Ectodermal cell (in vitro differentiated cells): ENCODE results near the gene HOXD11.

Source experiments
- H3K27ac ChIP-seq: 2 replicates; pipeline ENCODE4 v1.7.0; 2013; ENCODE audit warnings: mild to moderate bottlenecking, low read depth, low read length; ENCODE audit not compliant: insufficient read depth, poor library complexity, severe bottlenecking
- H3K27me3 ChIP-seq: 2 replicates; pipeline ENCODE4 v1.7.0; 2013; ENCODE audit warnings: mild to moderate bottlenecking, low read length; ENCODE audit not compliant: insufficient read depth, control insufficient read depth, poor library complexity, severe bottlenecking
- H3K36me3 ChIP-seq: one replicate; pipeline ENCODE4 v1.7.0; 2013; ENCODE audit warnings: low read length; ENCODE audit not compliant: control insufficient read depth, insufficient read depth
- H3K4me1 ChIP-seq: one replicate; pipeline ENCODE4 v1.7.0; 2013; ENCODE audit warnings: low read length; ENCODE audit not compliant: control insufficient read depth, insufficient read depth
- H3K4me3 ChIP-seq: 2 replicates; pipeline ENCODE4 v1.7.0; 2013; ENCODE audit warnings: low read depth, low read length, control low read depth; ENCODE audit not compliant: insufficient read depth
- H3K9me3 ChIP-seq: 2 replicates; pipeline ENCODE4 v1.7.0; 2013; ENCODE audit warnings: mild to moderate bottlenecking, low read length, moderate library complexity; ENCODE audit not compliant: control insufficient read depth
- WGBS, 2 experiments: methylation state at CpG; one replicate each; pipeline ENCODE4 v1.1.7; 2013; ENCODE audit warnings: missing lambda C conversion rate in 2 of 2; 5-methylcytosine and 5-hydroxymethylcytosine counted together

The HOXD11 gene

DNA sequence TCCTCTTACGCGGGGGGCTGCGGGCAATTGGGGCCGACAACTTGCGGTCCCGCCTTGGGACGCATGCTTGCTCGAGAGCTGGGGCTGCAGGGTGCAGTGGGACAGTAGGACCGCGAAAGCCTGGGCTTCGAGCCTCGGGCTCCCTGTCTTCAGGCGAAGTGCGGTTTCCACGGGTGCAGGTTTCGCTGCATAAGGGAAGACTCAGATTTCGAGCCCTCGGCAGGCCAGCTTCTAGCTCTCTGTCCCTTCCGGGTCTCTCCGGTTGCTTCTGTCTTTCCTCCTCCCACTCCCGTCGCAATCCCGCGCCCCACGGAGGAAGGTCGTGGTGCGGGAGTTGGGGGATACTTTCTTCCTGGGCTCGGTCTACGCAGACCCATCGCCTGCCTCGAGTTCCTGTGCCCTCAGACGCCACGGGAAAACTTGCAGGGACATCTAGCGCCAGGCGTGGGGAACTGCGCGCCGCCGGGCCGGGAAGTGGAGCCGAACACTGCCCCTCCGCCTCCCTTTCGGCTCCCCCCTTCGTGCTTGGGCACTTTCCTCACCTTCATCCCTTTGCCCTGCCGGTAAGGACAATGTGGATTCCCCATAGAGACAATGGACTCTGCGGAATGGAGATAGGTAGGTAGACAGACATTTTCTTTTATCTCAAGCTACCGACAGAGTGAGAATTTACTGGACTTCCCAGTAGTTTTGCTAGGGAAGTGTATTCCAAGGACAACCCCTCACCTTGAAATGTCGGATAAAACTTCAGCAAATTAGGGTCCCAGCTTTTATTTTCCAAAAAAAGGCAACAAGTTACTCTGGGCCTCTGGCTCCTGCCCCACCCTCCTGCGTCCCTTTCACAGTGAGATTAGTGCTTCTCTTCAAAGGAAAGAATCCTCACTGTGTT lies 18.8 kb upstream of the HOXD11 start:
- Histone ChIP-seq H3K9me3 (no peaks in the 10 kb centered on the region), H3K4me1 (peaks cover 5% of the 10 kb centered on the region), H3K36me3 (no peaks in the 10 kb centered on the region), H3K4me3 (peak overlapping the region; percentile 28), H3K27ac (no peak overlapping the region), H3K27me3 (peaks cover 100% of the 10 kb centered on the region)
- WGBS, 2 experiments, result 1% methylated on average over 49 of the region's 49 CpGs

DNA sequence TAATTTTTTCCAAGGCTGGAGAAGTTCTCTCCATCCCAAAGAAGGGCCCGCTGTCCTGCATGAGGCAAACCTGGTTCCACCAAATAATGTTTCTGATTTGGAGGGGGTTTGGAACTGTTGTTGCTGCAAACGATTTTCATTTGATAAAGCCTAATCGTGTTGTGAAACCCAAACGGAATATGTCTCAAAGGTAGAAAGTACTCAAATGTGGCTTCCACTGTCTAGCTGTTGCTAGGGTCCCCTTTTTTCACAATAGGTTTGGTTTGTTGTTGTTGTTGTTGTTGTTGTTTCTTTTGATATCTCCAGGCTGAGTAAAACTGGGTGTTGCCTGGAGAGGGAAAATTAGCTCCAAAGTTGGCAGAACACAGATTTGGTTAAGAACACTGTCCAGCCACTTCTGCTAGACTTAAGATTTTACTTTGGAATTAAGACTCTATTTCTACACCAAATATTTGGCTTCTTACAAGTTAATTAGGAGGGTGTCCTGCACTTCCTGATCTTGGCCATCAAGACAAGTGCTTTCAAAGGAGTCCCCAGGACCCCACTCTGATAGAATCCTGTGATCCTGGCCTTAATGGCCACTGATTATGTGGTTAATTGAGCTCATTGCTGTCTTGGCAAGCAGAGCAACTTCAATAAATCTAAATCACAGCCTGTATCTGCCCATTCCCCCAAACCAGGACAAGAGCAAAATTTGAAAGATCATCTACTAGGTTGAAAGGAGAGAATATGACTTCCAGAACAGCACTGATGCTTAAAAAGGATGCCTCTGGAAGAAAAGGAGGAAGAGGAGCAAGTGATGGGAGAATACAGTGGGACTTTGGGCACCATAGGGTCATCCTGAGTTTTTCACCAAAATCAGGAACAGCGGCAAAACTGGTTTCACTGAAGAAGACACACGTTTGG lies 17.9 kb upstream of the HOXD11 start:
- Histone ChIP-seq H3K4me1 (peaks cover 5% of the 10 kb centered on the region), H3K27me3 (peaks cover 100% of the 10 kb centered on the region), H3K36me3 (no peaks in the 10 kb centered on the region), H3K9me3 (no peaks in the 10 kb centered on the region), H3K4me3 (no peak overlapping the region), H3K27ac (no peak overlapping the region)
- 10 to 11% methylated on average over 6 of the region's 6 CpGs for WGBS, 2 experiments

DNA sequence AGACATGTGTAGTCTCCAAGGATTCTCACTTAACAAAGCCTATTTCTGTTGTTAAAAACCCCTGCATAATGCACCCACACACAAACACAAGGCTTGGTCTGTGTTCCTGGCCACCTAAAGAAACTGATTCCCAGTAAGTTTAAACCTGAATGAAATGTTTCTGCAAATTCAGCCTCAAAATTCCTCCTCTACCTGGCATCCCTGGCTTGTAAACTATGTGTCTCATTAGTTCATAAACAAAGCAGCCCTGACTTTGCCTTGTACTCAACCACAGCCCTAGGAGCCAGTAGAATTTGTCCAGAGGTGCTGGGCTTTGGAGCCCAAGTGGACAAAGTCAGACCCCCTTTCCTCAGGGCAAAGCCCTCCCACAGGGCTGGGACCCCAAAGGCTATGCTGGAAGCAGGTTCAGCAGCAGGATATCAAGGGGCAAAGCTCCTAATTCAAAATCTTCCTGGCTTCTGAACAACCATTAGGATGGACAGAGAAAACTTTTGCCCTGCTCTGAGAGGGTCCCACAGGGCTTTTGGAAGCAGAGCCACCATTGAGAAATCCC lies 17.2 kb upstream of the HOXD11 start:
- Histone ChIP-seq H3K27ac (no peak overlapping the region), H3K27me3 (peaks cover 100% of the 10 kb centered on the region)

DNA sequence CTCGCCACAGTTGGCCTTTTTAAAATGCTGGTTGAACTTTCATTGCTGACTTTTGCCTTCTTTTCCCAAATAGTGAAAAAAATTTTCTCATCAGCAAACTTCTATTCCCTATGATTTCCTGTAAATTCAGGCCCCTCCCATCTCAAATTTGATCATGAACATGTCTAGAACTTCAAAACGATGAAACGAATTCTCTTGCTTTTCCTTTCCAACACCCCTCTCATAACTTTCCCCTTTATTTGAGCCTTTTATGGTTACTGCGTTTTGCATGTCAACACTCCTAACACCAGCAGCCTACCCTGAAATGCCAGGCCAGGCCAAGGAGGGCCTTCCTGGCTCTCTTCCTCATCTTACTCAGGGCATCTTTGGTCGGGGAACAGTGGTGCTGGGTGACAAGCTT lies 16.2 kb upstream of the HOXD11 start:
- Histone ChIP-seq H3K27me3 (peaks cover 100% of the 10 kb centered on the region), H3K27ac (no peak overlapping the region), H3K4me1 (peaks cover 5% of the 10 kb centered on the region), H3K36me3 (no peaks in the 10 kb centered on the region), H3K9me3 (no peaks in the 10 kb centered on the region), H3K4me3 (no peak overlapping the region)
- WGBS, 2 experiments, result 13 to 21% methylated on average over 5 of the region's 5 CpGs

More for the DNA sequence above, 17.2 kb upstream of the HOXD11 start:
- Histone ChIP-seq H3K4me3 (no peak overlapping the region), H3K4me1 (peaks cover 5% of the 10 kb centered on the region), H3K36me3 (no peaks in the 10 kb centered on the region), H3K9me3 (no peaks in the 10 kb centered on the region)

DNA sequence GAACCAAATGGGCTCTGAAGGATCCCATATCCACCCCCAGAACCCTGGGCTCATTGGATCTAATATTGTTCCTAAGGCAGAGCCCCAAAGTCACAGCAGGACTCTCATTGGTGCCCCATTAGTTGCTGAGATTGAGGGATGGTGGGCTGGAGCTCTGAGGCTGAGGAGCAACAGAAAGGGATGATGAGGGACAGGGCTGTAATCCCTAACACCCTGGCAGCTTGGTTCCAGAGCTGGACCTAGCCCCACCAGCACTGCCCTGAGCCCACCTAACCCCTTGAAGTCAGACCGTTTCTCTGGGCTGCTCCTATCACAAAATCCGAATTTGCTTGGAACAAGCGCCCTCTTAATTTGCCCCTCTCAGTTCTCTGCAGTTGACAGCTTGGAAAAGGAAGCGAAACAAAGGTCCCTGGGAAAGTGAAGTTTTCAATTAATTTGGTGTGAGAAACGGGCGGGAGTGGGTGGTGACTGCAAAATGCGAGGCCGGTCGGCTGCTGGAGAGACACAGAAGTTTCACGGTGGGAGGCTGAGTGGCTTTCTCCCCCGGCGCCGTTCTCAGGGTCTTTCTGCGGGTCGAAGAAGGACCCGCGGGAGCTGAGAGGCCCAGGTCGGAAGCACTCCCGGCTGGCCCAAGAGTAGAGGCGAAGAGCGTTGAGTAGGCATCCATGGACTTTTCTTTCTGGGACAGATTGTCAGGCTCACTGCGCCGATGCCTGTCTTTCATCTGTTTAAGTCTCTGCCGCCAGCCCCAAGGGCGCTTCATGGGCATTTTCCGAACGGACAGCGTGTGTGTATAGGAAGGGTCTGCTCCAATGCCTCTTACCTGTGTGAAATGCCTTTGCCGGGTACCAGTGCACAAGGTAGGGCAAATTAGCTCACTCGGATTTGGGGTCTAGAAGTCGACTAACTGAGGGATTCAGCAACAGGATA lies 15.5 kb upstream of the HOXD11 start:
- H3K4me1 ChIP-seq, result peaks cover 5% of the 10 kb centered on the region
- H3K27me3 ChIP-seq, result peaks cover 100% of the 10 kb centered on the region
- no peaks in the 10 kb centered on the region for H3K36me3 ChIP-seq
- no peaks in the 10 kb centered on the region for H3K9me3 ChIP-seq
- no peak overlapping the region for H3K27ac ChIP-seq
- H3K4me3 ChIP-seq, result no peak overlapping the region
- WGBS, 2 experiments, result 3 to 4% methylated on average over 31 of the region's 31 CpGs

DNA sequence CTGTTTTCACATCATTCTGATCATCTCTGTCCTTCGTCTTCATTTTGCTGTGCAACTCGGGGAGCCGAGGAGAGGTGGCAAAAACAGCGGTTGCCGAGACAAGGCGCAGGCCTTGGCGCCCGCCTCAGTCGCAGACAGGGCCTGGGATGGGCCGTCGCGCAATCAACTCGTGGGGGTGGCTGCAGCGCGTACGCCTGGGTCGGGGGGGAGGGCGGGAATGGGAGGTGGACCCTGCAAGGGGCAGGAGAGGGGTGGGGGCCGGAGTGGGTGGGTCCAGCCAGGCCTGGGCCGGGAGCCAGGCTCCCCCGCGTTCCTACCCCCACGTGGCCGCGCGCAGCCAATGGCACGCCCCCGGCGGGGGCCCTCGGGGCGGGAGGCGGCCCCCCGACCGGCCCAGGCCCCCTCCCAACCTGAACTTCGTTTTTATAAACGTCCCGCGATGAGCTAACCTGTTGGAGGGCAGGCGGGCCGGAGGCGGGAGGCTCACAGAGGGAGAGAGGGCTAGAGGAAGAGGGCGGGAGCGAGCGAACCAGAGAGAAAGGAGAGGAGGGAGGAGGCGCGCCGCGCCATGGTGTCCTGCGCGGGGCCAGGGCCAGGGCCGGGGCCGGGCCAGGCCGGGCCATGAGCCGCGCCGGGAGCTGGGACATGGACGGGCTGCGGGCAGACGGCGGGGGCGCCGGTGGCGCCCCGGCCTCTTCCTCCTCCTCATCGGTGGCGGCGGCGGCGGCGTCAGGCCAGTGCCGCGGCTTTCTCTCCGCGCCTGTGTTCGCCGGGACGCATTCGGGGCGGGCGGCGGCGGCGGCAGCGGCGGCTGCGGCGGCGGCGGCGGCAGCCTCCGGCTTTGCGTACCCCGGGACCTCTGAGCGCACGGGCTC lies 14.6 kb upstream of the HOXD11 start, which contains the start of gene HOXD13:
Gene HOXD13 (plus strand): TSS at position 452 of the 875 bp plus-strand sequence. CDS start 170 bp downstream, at position 622.
- Histone ChIP-seq H3K4me3 (peak within 1 kb of the TSS; percentile 22), H3K27me3 (peaks cover 100% of the 10 kb centered on the region), H3K4me1 (peaks cover 5% of the 10 kb centered on the region), H3K27ac (no peak within 1 kb of the TSS), H3K36me3 (no peaks in the 10 kb centered on the region), H3K9me3 (no peaks in the 10 kb centered on the region)
- WGBS, 2 experiments, result 1% methylated on average over 95 of the region's 95 CpGs

DNA sequence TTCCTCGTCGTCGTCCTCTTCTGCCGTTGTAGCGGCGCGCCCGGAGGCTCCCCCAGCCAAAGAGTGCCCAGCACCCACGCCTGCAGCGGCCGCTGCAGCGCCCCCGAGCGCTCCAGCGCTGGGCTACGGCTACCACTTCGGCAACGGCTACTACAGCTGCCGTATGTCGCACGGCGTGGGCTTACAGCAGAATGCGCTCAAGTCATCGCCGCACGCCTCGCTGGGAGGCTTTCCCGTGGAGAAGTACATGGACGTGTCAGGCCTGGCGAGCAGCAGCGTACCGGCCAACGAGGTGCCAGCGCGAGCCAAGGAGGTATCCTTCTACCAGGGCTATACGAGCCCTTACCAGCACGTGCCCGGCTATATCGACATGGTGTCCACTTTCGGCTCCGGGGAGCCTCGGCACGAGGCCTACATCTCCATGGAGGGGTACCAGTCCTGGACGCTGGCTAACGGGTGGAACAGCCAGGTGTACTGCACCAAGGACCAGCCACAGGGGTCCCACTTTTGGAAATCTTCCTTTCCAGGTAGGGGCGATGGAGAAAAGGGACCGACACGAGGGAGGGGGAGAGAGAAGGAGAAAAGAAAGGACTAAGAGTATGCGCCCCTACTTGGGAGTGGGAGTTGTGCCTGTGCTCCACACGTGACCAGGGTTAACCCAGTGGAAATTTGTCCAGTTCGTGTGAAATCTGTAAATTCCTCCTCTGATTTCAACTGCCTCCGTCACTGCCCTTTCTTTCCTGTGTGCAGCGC lies 13.8 kb upstream of the HOXD11 start:
- Histone ChIP-seq H3K27me3 (peaks cover 100% of the 10 kb centered on the region), H3K4me1 (peaks cover 1% of the 10 kb centered on the region), H3K27ac (no peak overlapping the region), H3K9me3 (no peaks in the 10 kb centered on the region), H3K36me3 (no peaks in the 10 kb centered on the region), H3K4me3 (peak overlapping the region; percentile 22)
- 1 to 2% methylated on average over 53 of the region's 53 CpGs for WGBS, 2 experiments

DNA sequence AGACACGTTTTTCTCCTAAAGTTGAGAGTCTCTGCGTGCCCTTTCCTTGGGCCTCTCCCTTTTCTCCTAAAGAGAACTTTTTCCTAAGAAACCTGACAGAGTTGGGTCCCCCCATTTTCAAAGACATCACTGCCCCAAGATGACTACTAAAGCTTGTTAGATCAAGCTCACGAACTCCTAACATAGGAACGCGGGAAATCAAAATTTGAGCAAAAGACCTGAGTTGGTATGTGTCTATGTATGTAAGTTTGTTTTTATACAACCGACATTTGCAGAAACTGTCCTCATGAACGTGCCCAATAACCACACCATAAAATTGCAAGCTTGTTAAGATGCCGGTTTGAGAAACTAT lies 13.2 kb upstream of the HOXD11 start:
- 3 to 8% methylated on average over 2 to 8 of the region's 8 CpGs for WGBS, 2 experiments
- Histone ChIP-seq H3K4me1 (no peaks in the 10 kb centered on the region), H3K4me3 (no peak overlapping the region)

More for the DNA sequence above, 13.2 kb upstream of the HOXD11 start:
- H3K27ac ChIP-seq, result no peak overlapping the region
- peaks cover 100% of the 10 kb centered on the region for H3K27me3 ChIP-seq
- H3K36me3 ChIP-seq, result no peaks in the 10 kb centered on the region
- H3K9me3 ChIP-seq, result no peaks in the 10 kb centered on the region
